Left lung (tissue), 10 donors: ENCODE data around the gene STX3. TPM values are rescaled to one million over a fixed set of nuclear protein-coding genes. Genes with fewer than 3 reads are reported as not detected.

ENCODE experiments used
- ATAC-seq: fragments of 200-7000 bp; cut with Tn5 transposase; one replicate; pipeline ENCODE4 v1.9.1; 2020; ENCODE audit warnings: moderate library complexity
- DNase-seq, 4 donors: peaks; one replicate each; pipeline ENCODE4 v3.0.0-alpha.2; 2013 to 2020
- H3K27ac ChIP-seq, 2 donors: fragments of 200-600 bp; sonication (generic) in 1 of 2; one replicate each; pipeline versions ENCODE4 v1.5.0 to v1.8.0; 2020 to 2021
- H3K27me3 ChIP-seq, 2 donors: fragments of 200-600 bp; sonication (generic) in 1 of 2; one replicate each; pipeline versions ENCODE4 v1.5.0 to v1.8.0; 2020 to 2021
- H3K36me3 ChIP-seq, 2 donors: fragments of 200-600 bp; sonication (generic) in 1 of 2; one replicate each; pipeline versions ENCODE4 v1.5.0 to v1.8.0; 2020 to 2021
- H3K4me1 ChIP-seq, 2 donors: fragments of 200-600 bp; one replicate each; pipeline ENCODE4 v1.8.0; 2021
- H3K4me3 ChIP-seq, 2 donors: fragments of 200-600 bp; sonication (generic) in 1 of 2; one replicate each; pipeline versions ENCODE4 v1.5.0 to v1.8.0; 2020 to 2021; ENCODE audit warnings: mild to moderate bottlenecking in 1 of 2
- H3K9me3 ChIP-seq, 2 donors: fragments of 200-600 bp; sonication (generic) in 1 of 2; one replicate each; pipeline versions ENCODE4 v1.5.0 to v1.8.0; 2020 to 2021
- intact Hi-C, 2 donors: fragments of 100-400 bp; cut with DNase I; formaldehyde crosslinking; loops; one replicate each; pipeline versions ENCODE4 v1.11.2 to v1.14.2; 2022
- polyA plus RNA-seq, 6 donors: library from polyadenylated mRNA; unstranded; fragments of 120-200 nt; gene quantifications; one replicate each; pipeline ENCODE4 v1.2.1, GENCODE V29; 2013; ENCODE audit not compliant: insufficient read length in 6 of 6
- total RNA-seq, 2 donors: library from RNA; stranded (reverse); fragmentation: NEBNext Ultra II Directional; extraction: Animal tissue kit (Norgen Biotek cat#: 25700); gene quantifications; one replicate each; pipeline ENCODE4 v1.2.1, GENCODE V29; 2021
- TF ChIP-seq, protein P1 (sequence below), 2 donors: fragments of 200-600 bp; sonication (generic) in 1 of 2; IDR thresholded peaks; one replicate each; pipeline versions ENCODE4 v1.5.0 to v1.8.0; 2021; ENCODE audit warnings: antibody characterized with exemption in 2 of 2
- donor health status: DM: no; HTN: yes; CAD: no.
- donor health status: DM: no; HTN: no; CAD: no.

The STX3 gene
- total and polyA plus RNA-seq, 8 donors, result 26.8 to 66.7 (median 31.2) TPM

DNA sequence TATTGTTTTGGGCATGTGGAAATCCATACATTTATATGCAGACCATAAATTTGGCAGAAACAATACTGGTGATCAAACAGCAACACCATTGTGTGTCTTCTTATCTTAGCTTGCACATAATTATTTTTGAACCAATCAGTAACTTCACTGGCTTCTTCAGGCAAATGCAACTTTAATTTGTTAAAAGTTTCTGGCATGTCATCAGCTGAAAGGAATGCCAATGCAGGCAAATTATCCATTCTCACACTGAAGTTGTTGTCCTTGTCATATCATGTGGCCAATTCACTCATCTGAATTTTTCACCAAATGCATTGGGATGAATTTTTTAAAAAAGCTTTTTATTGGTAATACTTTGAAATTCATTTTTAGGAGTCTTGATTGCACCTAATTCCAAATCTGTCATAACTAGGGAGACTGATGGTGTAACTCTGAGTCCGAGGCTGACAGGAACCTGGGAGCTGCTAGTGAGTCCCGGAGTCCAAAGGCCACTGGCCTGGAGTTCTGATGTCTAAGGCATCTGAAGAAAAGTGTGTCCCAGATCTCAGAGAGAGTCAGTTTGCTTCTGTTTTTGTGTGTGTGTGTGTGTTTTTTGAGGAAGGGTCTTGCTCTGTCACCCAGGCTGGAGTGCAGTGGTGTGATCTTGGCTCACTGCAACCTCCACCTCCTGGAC, 24.1 kb upstream of the STX3 start:
- Histone ChIP-seq H3K36me3 (no peaks in the 10 kb centered on the region), H3K27ac (no peak overlapping the region), H3K9me3 (no peaks in the 10 kb centered on the region), H3K4me3 (no peak overlapping the region), H3K4me1 (peaks cover 0 to 29% of the 10 kb centered on the region in 2 donors), H3K27me3 (no peaks in the 10 kb centered on the region)
- intact Hi-C loops, result no loop called here
- no peak for DNase-seq
- no peak for ATAC-seq
- TF ChIP-seq, protein P1, sequence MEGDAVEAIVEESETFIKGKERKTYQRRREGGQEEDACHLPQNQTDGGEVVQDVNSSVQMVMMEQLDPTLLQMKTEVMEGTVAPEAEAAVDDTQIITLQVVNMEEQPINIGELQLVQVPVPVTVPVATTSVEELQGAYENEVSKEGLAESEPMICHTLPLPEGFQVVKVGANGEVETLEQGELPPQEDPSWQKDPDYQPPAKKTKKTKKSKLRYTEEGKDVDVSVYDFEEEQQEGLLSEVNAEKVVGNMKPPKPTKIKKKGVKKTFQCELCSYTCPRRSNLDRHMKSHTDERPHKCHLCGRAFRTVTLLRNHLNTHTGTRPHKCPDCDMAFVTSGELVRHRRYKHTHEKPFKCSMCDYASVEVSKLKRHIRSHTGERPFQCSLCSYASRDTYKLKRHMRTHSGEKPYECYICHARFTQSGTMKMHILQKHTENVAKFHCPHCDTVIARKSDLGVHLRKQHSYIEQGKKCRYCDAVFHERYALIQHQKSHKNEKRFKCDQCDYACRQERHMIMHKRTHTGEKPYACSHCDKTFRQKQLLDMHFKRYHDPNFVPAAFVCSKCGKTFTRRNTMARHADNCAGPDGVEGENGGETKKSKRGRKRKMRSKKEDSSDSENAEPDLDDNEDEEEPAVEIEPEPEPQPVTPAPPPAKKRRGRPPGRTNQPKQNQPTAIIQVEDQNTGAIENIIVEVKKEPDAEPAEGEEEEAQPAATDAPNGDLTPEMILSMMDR (IDR thresholded peaks at IDR 0.05), result no peak

GRCh38 chr11:59746111-59746510, 9.1 kb upstream of the STX3 start:
- TF ChIP-seq, protein P1 (IDR thresholded peaks at IDR 0.05), result no peak
- intact Hi-C loops, result no loop called here
- H3K27ac ChIP-seq, result no peak overlapping the region
- H3K4me1 ChIP-seq, result no peaks in the 10 kb centered on the region
- ATAC-seq, result no peak
- H3K9me3 ChIP-seq, result no peaks in the 10 kb centered on the region
- no peaks in the 10 kb centered on the region for H3K27me3 ChIP-seq
- DNase-seq, result no peak
- no peaks in the 10 kb centered on the region for H3K36me3 ChIP-seq
- no peak overlapping the region for H3K4me3 ChIP-seq

GRCh38 chr11:59753650-59754493, 1.3 kb upstream of the STX3 start:
- peak; percentile 78 for ATAC-seq
- no peaks in the 10 kb centered on the region for H3K27me3 ChIP-seq
- no peaks in the 10 kb centered on the region for H3K36me3 ChIP-seq
- TF ChIP-seq, protein P1 (IDR thresholded peaks at IDR 0.05), result peak; percentile 92 to 97
- peak overlapping the region; percentile 94 to 97 for H3K4me3 ChIP-seq
- DNase-seq, result peak; percentile 72 to 96 (median 88)
- no peaks in the 10 kb centered on the region for H3K9me3 ChIP-seq
- peaks cover 4 to 29% of the 10 kb centered on the region in 2 donors for H3K4me1 ChIP-seq
- H3K27ac ChIP-seq, result peak overlapping the region; percentile 97 to 98
- intact Hi-C loops, result loop anchor here in 1 of 2 donors (2.0 kb wide), 1 partner anchor 49 kb away; no protein-coding TSS in a partner anchor

GRCh38 chr11:59754494-59754858, 700 bp upstream of the STX3 start:
- H3K4me1 ChIP-seq, result peaks cover 4 to 32% of the 10 kb centered on the region in 2 donors
- intact Hi-C loops, result loop anchor here in 1 of 2 donors (2.0 kb wide), 1 partner anchor 48 kb away; no protein-coding TSS in a partner anchor
- H3K4me3 ChIP-seq, result peak overlapping the region; percentile 94 to 97
- peak; percentile 7 for ATAC-seq
- no peaks in the 10 kb centered on the region for H3K9me3 ChIP-seq
- DNase-seq, result peak in 1 of 4 donors; percentile 40
- peak overlapping the region; percentile 97 to 98 for H3K27ac ChIP-seq
- no peaks in the 10 kb centered on the region for H3K36me3 ChIP-seq
- TF ChIP-seq, protein P1 (IDR thresholded peaks at IDR 0.05), result no peak
- H3K27me3 ChIP-seq, result no peaks in the 10 kb centered on the region
